ENCODE data around the gene KCNN4. TPM values are rescaled to one million over a fixed set of nuclear protein-coding genes. Genes with fewer than 3 reads are reported as not detected.
A peak's percentile ranks its signal among the peaks of the same experiment; 100 is the strongest.

KCNN4 gene
- total RNA-seq, 4 donors from 2014 or later, result 26.5 to 72.2 (median 37.4) TPM; not detected in 1

DNA sequence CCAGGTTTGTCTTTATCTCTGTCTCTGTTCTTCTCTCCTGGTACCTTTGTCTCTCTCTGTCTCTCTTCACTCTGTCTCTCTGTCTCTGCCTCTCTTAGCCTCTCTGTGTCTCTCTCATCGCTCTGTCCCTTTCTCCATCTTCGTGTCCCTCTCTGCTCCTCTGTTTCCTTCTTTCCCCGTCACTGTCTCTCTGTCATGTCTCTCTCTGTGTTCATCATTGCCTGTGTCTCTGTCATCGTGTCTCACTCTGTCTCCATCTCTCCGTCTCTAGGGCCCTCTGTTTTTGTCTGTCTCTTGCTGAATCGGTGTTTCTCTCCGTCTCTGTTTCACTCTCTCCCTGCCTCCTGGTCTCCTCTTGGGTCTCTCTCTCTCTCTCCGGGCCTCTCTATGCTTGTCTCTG lies 2.9 kb upstream of the KCNN4 start:
- no peaks in the 10 kb centered on the region for H3K9me3 ChIP-seq
- no peak for DNase-seq
- TF ChIP-seq EP300 (IDR thresholded peaks at IDR 0.05; ENCODE audit: low read depth) (no peak), POLR2AphosphoS5 (IDR thresholded peaks at IDR 0.05) (no peak), POLR2A (IDR thresholded peaks at IDR 0.05) (no peak)
- TF ChIP-seq, protein P1, sequence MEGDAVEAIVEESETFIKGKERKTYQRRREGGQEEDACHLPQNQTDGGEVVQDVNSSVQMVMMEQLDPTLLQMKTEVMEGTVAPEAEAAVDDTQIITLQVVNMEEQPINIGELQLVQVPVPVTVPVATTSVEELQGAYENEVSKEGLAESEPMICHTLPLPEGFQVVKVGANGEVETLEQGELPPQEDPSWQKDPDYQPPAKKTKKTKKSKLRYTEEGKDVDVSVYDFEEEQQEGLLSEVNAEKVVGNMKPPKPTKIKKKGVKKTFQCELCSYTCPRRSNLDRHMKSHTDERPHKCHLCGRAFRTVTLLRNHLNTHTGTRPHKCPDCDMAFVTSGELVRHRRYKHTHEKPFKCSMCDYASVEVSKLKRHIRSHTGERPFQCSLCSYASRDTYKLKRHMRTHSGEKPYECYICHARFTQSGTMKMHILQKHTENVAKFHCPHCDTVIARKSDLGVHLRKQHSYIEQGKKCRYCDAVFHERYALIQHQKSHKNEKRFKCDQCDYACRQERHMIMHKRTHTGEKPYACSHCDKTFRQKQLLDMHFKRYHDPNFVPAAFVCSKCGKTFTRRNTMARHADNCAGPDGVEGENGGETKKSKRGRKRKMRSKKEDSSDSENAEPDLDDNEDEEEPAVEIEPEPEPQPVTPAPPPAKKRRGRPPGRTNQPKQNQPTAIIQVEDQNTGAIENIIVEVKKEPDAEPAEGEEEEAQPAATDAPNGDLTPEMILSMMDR (IDR thresholded peaks at IDR 0.05), result no peak
- peaks cover 18 to 51% (median 38%) of the 10 kb centered on the region in 4 donors for H3K4me1 ChIP-seq
- no peak overlapping the region for H3K4me3 ChIP-seq
- no peaks in the 10 kb centered on the region for H3K27me3 ChIP-seq
- peak overlapping the region; percentile 44 to 67 (median 50) for H3K27ac ChIP-seq
- no peaks in the 10 kb centered on the region for H3K36me3 ChIP-seq
- in situ Hi-C loops (cut with MboI; ENCODE audit: low pct_ligation_motif_present in 1 of 4, low pct_unique_long_range_greater_than_20kb in 1 of 4, low sequenced_read_pairs in 3 of 4) (no loop called here), intact Hi-C loops (cut with DNase I; ENCODE audit: low total_unique reads) (loop anchor here (5.0 kb wide), 1 partner anchor 36 kb away; no protein-coding TSS in a partner anchor)
- 77 to 90% methylated on average over 5 to 8 of the region's 8 CpGs for WGBS, 2 donors (ENCODE audit: low coverage in 1 of 2)

- Histone ChIP-seq H3K27ac (peak overlapping the region; percentile 25 to 67 (median 46)), H3K27me3 (no peaks in the 10 kb centered on the region), H3K9me3 (no peaks in the 10 kb centered on the region), H3K4me1 (peaks cover 25 to 60% (median 46%) of the 10 kb centered on the region in 4 donors), H3K36me3 (no peaks in the 10 kb centered on the region), H3K4me3 (no peak overlapping the region)
- peak; percentile 88 for DNase-seq
- in situ Hi-C loops (cut with MboI; ENCODE audit: low pct_ligation_motif_present in 1 of 4, low pct_unique_long_range_greater_than_20kb in 1 of 4, low sequenced_read_pairs in 3 of 4), result no loop called here
- intact Hi-C loops (cut with DNase I; ENCODE audit: low total_unique reads), result loop anchor here (5.0 kb wide), 1 partner anchor 35 kb away; no protein-coding TSS in a partner anchor
- TF ChIP-seq, protein P1 (IDR thresholded peaks at IDR 0.05), result no peak
- TF ChIP-seq POLR2A (IDR thresholded peaks at IDR 0.05) (peak; percentile 39), EP300 (IDR thresholded peaks at IDR 0.05; ENCODE audit: low read depth) (no peak)
- 39% methylated on average over 24 of the region's 24 CpGs; no CpG with 5 or more reads in 1 of the 2 donors for WGBS, 2 donors (ENCODE audit: low coverage in 1 of 2)
Measured at GRCh38 chr19:43782689-43783231, 2.0 kb upstream of the KCNN4 start.

- no peaks in the 10 kb centered on the region for H3K9me3 ChIP-seq
- 0 to 31% methylated on average over 1 to 8 of the region's 8 CpGs for WGBS, 2 donors (ENCODE audit: low coverage in 1 of 2)
- DNase-seq, result no peak
- H3K4me3 ChIP-seq, result no peak overlapping the region
- H3K4me1 ChIP-seq, result peaks cover 30 to 64% (median 49%) of the 10 kb centered on the region in 4 donors
- TF ChIP-seq, protein P1 (IDR thresholded peaks at IDR 0.05), result no peak
- no peak for TF ChIP-seq EP300 (IDR thresholded peaks at IDR 0.05; ENCODE audit: low read depth)
- TF ChIP-seq POLR2A (IDR thresholded peaks at IDR 0.05), result no peak
- no peak for TF ChIP-seq POLR2AphosphoS5 (IDR thresholded peaks at IDR 0.05)
- intact Hi-C loops (cut with DNase I; ENCODE audit: low total_unique reads) (loop anchor here (5.0 kb wide), 1 partner anchor 35 kb away; no protein-coding TSS in a partner anchor), in situ Hi-C loops (cut with MboI; ENCODE audit: low pct_ligation_motif_present in 1 of 4, low pct_unique_long_range_greater_than_20kb in 1 of 4, low sequenced_read_pairs in 3 of 4) (no loop called here)
- peak overlapping the region in 3 of 4 donors; percentile 44 to 67 (median 47) for H3K27ac ChIP-seq
- H3K36me3 ChIP-seq, result no peaks in the 10 kb centered on the region
- no peaks in the 10 kb centered on the region for H3K27me3 ChIP-seq
Measured at GRCh38 chr19:43782311-43782660, 1.5 kb upstream of the KCNN4 start.

DNA sequence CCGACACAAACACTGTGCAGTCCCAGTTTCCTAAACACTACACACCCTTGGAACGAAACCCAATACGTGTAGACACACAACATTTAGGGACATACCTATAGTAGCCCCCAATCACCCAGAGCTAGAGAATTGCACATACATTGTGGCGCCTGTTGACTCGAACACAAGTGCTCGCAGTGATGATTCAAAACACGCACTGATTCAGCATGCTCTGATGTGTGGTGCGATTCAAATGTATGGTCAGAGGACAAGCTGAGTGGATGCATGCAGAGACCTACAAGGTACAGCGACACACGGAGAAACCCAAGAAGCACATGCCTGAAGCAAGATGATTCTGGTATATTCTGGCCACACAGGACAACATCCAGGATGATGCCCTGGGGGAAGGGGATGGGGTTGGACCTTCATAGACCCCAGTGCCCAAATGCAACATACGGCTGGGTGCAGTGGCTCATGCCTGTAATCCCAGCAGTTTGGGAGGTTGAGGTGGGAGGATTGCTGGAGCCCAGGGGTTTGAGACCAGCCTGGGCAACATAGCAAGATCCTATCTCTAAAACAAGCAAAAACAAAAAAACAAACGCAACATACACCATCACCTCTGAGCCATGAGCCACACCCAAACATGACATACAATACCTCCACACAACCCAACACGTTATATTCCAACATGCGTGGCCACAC lies 997 bp upstream of the KCNN4 start:
- in situ Hi-C loops (cut with MboI; ENCODE audit: low pct_ligation_motif_present in 1 of 4, low pct_unique_long_range_greater_than_20kb in 1 of 4, low sequenced_read_pairs in 3 of 4), result no loop called here
- TF ChIP-seq, protein P1 (IDR thresholded peaks at IDR 0.05), result no peak
- WGBS, 2 donors (ENCODE audit: low coverage in 1 of 2), result 75 to 77% methylated on average over 4 to 14 of the region's 14 CpGs
- intact Hi-C loops (cut with DNase I; ENCODE audit: low total_unique reads), result loop anchor here (5.0 kb wide), 1 partner anchor 34 kb away; no protein-coding TSS in a partner anchor
- Histone ChIP-seq H3K4me3 (no peak overlapping the region), H3K36me3 (no peaks in the 10 kb centered on the region), H3K27ac (peak overlapping the region; percentile 82 to 86 (median 84)), H3K27me3 (no peaks in the 10 kb centered on the region), H3K9me3 (no peaks in the 10 kb centered on the region), H3K4me1 (peaks cover 30 to 68% (median 51%) of the 10 kb centered on the region in 4 donors)
- no peak for DNase-seq

Measured in transverse colon (tissue), 4 donors.